SU-DHL-6 (cell line): ENCODE data around the gene NCKAP5.

ENCODE experiments used
- H2AFZ ChIP-seq: fragments of 200-600 bp; sonication (generic); 2 replicates; pipeline ENCODE4 v1.6.1; 2014; ENCODE audit warnings: low read depth, mild to moderate bottlenecking, moderate library complexity, mixed read lengths, antibody characterized with exemption, low read length; ENCODE audit not compliant: severe bottlenecking
- H3F3A ChIP-seq: fragments of 200-600 bp; shearing (Covaris generic); 2 replicates; pipeline ENCODE4 v1.6.0; 2016; ENCODE audit warnings: antibody characterized with exemption, mild to moderate bottlenecking; ENCODE audit not compliant: insufficient read depth
- H3K27ac ChIP-seq: fragments of 200-600 bp; sonication (generic); 2 replicates; pipeline ENCODE4 v1.5.1; 2016; ENCODE audit warnings: low read depth, mild to moderate bottlenecking, low read length, moderate library complexity, mixed read lengths
- H3K27me3 ChIP-seq: fragments of 200-600 bp; sonication (generic), shearing (Covaris generic); 2 replicates; pipeline ENCODE4 v1.6.0; 2014; ENCODE audit warnings: mild to moderate bottlenecking, low read length
- H3K36me3 ChIP-seq: fragments of 200-600 bp; sonication (generic); 2 replicates; pipeline ENCODE4 v1.6.1; 2014; ENCODE audit warnings: mild to moderate bottlenecking, low read length, mixed read lengths
- H3K4me2 ChIP-seq: fragments of 300-600, 200-600 bp; shearing (Covaris generic), sonication (generic); 2 replicates; pipeline ENCODE4 v1.6.0; 2014; ENCODE audit warnings: low read length, low read depth, mild to moderate bottlenecking; ENCODE audit not compliant: poor library complexity, severe bottlenecking
- H3K4me3 ChIP-seq: fragments of 200-600 bp; sonication (generic); 2 replicates; pipeline ENCODE4 v1.5.1; 2014; ENCODE audit warnings: antibody characterized with exemption, low read length, mild to moderate bottlenecking, mixed read lengths; ENCODE audit not compliant: insufficient read depth, poor library complexity, severe bottlenecking
- H3K79me2 ChIP-seq: fragments of 200-600 bp; sonication (generic); 2 replicates; pipeline ENCODE4 v1.6.1; 2014; ENCODE audit warnings: mild to moderate bottlenecking, low read length, moderate library complexity; ENCODE audit not compliant: insufficient read depth
- H3K9ac ChIP-seq: fragments of 200-600 bp; sonication (generic); 2 replicates; pipeline ENCODE4 v1.7.0; 2014; ENCODE audit warnings: mild to moderate bottlenecking, low read length
- H3K9me2 ChIP-seq: fragments of 200-600 bp; sonication (generic); replicated peaks from 2 replicates; pipeline ENCODE4 v1.6.1; 2014; ENCODE audit warnings: low read length; ENCODE audit not compliant: insufficient read depth
- H3K9me3 ChIP-seq: fragments of 200-600 bp; sonication (generic); 2 replicates; pipeline ENCODE4 v1.6.1; 2014; ENCODE audit warnings: low read length, mixed read lengths; ENCODE audit not compliant: insufficient read depth
- H4K20me1 ChIP-seq: fragments of 200-600 bp; sonication (generic); 2 replicates; pipeline ENCODE4 v1.6.1; 2014; ENCODE audit warnings: low read depth, mild to moderate bottlenecking, antibody characterized with exemption, low read length, moderate library complexity, mixed read lengths
- CTCF ChIP-seq: fragments of 200-600 bp; sonication (generic); IDR thresholded peaks from one replicate; pipeline ENCODE4 v1.5.1; 2017; ENCODE audit warnings: antibody characterized with exemption, mild to moderate bottlenecking, low read length, moderate library complexity; ENCODE audit not compliant: insufficient read depth, poor library complexity, severe bottlenecking
- EZH2phosphoT487 ChIP-seq: fragments of 200-600 bp; sonication (generic), shearing (Covaris generic); conservative IDR thresholded peaks from 2 replicates; pipeline ENCODE4 v1.6.1; 2018; ENCODE audit warnings: mild to moderate bottlenecking, antibody characterized with exemption, low read length, moderate library complexity, mixed read lengths

The NCKAP5 gene

GRCh38 chr2:132845339-132845738 is 722.9 kb downstream of the NCKAP5 start:
- H3K9ac ChIP-seq = no peak overlapping the region
- H3K27ac ChIP-seq = no peak overlapping the region
- H3K9me2 ChIP-seq = no peaks in the 10 kb centered on the region
- no peaks in the 10 kb centered on the region for H3K36me3 ChIP-seq
- no peak overlapping the region for H2AFZ ChIP-seq
- H3K4me3 ChIP-seq = no peak overlapping the region
- H3K27me3 ChIP-seq = no peaks in the 10 kb centered on the region
- no peak overlapping the region for H3K4me2 ChIP-seq
- TF ChIP-seq CTCF (no peak), EZH2phosphoT487 (no peak)
- no peaks in the 10 kb centered on the region for H3F3A ChIP-seq
- no peaks in the 10 kb centered on the region for H3K79me2 ChIP-seq
- no peaks in the 10 kb centered on the region for H4K20me1 ChIP-seq
- no peaks in the 10 kb centered on the region for H3K9me3 ChIP-seq

- no peaks in the 10 kb centered on the region for H3K9me2 ChIP-seq
- TF ChIP-seq EZH2phosphoT487 = no peak
- no peak for TF ChIP-seq CTCF
- H4K20me1 ChIP-seq = no peaks in the 10 kb centered on the region
These were observed 723.7 kb downstream of the NCKAP5 start for GRCh38 chr2:132844585-132844984.

GRCh38 chr2:132837769-132838168 is 730.5 kb downstream of the NCKAP5 start:
- H3K9me3 ChIP-seq = no peaks in the 10 kb centered on the region
- H2AFZ ChIP-seq = no peak overlapping the region
- H3K27ac ChIP-seq = no peak overlapping the region
- no peak overlapping the region for H3K4me3 ChIP-seq
- H3K27me3 ChIP-seq = no peaks in the 10 kb centered on the region
- H4K20me1 ChIP-seq = no peaks in the 10 kb centered on the region
- H3K9ac ChIP-seq = no peak overlapping the region
- TF ChIP-seq EZH2phosphoT487 (no peak), CTCF (no peak)
- H3K36me3 ChIP-seq = no peaks in the 10 kb centered on the region
- no peaks in the 10 kb centered on the region for H3F3A ChIP-seq
- no peaks in the 10 kb centered on the region; the same call in 1 of the 2 replicates for H3K9me2 ChIP-seq
- H3K79me2 ChIP-seq = no peaks in the 10 kb centered on the region
- no peak overlapping the region for H3K4me2 ChIP-seq

More at GRCh38 chr2:132844585-132844984, 723.7 kb downstream of the NCKAP5 start:
- Histone ChIP-seq H3K36me3 (no peaks in the 10 kb centered on the region), H3K27me3 (no peaks in the 10 kb centered on the region), H3K9me3 (no peaks in the 10 kb centered on the region), H3K79me2 (no peaks in the 10 kb centered on the region), H3K4me3 (no peak overlapping the region), H3K27ac (no peak overlapping the region), H2AFZ (no peak overlapping the region), H3K4me2 (no peak overlapping the region), H3K9ac (no peak overlapping the region), H3F3A (no peaks in the 10 kb centered on the region)
